ENCODE measurements around the gene NSD2. TPM values are rescaled to one million over a fixed set of nuclear protein-coding genes. Genes with fewer than 3 reads are reported as not detected.
A peak's percentile ranks its signal among the peaks of the same experiment; 100 is the strongest.
"Not testable (repeated sequence)": the region's sequence is repeated elsewhere in the genome, so short reads cannot be mapped to it uniquely, and the experiment has no call there.

The NSD2 gene
- total and polyA plus RNA-seq, 5 experiments from 2014 or later = 3.8 to 37.4 (median 5.4) TPM

DNA sequence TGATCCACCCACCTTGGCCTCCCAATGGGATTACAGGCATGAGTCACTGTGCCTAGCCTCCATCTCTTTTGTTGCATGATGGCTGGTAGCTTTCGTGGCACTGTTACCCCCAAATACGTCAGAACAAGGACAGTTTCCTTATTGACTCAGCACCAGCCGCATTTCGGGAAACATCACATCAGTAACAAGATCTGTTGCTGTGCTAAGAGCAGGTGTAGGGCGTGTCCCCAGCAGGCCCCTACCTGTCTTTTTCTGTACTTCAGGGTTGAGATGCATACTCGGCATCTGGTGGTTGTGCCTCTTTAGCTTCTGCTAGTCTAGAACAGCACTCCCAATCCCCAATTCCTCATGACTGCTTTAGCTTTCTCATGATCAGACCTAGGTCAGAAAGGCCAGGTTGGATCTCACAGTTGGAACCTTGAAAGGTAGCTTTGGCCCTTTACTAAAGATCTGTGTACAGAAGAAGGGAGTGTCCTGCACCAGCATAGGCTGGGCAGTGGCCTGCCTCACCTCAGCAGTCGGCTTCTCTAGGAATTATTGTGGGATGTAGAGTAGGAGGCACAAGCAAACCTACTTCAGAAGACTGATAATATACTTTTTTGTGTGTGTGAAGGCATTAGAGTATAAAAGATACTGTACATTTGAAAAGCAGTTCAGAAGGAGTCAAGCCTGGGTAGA, 36.8 kb downstream of the NSD2 start:
- H3K36me3 Mint-ChIP-seq = peaks cover 0 to 64% (median 16%) of the 10 kb centered on the region in 3 donors
- ATAC-seq (no peak), DNase-seq (no peak)
- no peak overlapping the region for H3K4me3 Mint-ChIP-seq
- peaks cover 7 to 14% (median 9%) of the 10 kb centered on the region in 4 donors for H3K4me1 Mint-ChIP-seq
- POLR2A ChIA-PET = interaction anchor here (0.6 kb wide), 1 partner anchor 15 kb away, joined by 3 read pairs; no protein-coding TSS in a partner anchor
- no peaks in the 10 kb centered on the region for H3K27me3 Mint-ChIP-seq
- no peaks in the 10 kb centered on the region for H3K9me3 Mint-ChIP-seq
- peak overlapping the region in 1 of 10 donors; percentile 47 for H3K27ac Mint-ChIP-seq

DNA sequence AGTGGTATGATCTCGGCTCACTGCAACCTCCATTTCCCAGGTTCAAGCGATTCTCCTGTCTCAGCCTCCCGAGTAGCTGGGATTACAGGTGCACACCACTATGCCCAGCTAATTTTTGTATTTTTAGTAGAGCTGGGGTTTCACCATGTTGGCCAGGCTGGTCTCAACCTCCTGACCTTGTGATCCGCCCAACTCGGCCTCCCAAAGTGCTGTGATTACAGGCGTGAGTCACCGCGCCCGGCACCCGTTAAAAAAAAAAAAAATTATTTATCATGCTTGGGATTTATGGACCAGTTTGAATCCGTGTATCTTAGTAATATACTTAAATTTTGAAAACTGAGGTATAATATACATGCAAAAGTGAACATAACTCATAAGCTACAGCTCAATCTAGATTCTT, 38.5 kb downstream of the NSD2 start:
- H3K9me3 Mint-ChIP-seq, ATAC-seq, H3K27ac Mint-ChIP-seq, H3K4me3 Mint-ChIP-seq, DNase-seq, H3K27me3 Mint-ChIP-seq: not testable (repeated sequence)
- POLR2A ChIA-PET = interaction anchor here (0.7 to 1.1 kb wide), 2 partner anchors 9 to 84 kb away, joined by 3 read pairs; no protein-coding TSS in a partner anchor
- H3K36me3 Mint-ChIP-seq = peaks cover 0 to 61% (median 15%) of the 10 kb centered on the region in 3 donors
- H3K4me1 Mint-ChIP-seq = peaks cover 8 to 14% (median 9%) of the 10 kb centered on the region in 4 donors

DNA sequence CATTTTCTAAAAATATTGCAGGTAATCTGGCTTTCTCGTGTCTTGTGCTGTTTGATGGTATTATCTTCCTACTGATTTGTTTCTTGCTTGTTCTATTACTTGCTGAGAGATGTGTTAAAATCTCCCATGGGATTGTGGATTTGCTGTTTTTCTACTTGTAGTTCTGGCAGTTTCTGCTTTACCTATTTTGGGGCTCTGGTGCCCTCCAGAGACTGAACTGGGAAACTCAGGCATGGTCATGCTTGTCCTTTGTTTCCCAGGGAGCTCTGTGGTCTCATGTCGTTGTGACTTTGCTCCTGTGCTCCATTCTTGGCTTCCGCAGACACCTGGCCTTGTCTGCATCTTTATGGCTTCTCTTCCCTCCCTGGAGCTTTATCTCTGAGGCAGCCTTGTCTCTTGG, 39.5 kb downstream of the NSD2 start:
- Mint-ChIP-seq H3K36me3 (peaks cover 0 to 57% (median 12%) of the 10 kb centered on the region in 3 donors), H3K4me3 (no peak overlapping the region), H3K9me3 (no peaks in the 10 kb centered on the region), H3K27me3 (no peaks in the 10 kb centered on the region), H3K4me1 (peaks cover 8 to 14% (median 9%) of the 10 kb centered on the region in 4 donors), H3K27ac (no peak overlapping the region)
- DNase-seq (no peak), ATAC-seq (no peak)
- POLR2A ChIA-PET = interaction anchor here (1.1 kb wide), 1 partner anchor 10 kb away, joined by 3 read pairs; no protein-coding TSS in a partner anchor

DNA sequence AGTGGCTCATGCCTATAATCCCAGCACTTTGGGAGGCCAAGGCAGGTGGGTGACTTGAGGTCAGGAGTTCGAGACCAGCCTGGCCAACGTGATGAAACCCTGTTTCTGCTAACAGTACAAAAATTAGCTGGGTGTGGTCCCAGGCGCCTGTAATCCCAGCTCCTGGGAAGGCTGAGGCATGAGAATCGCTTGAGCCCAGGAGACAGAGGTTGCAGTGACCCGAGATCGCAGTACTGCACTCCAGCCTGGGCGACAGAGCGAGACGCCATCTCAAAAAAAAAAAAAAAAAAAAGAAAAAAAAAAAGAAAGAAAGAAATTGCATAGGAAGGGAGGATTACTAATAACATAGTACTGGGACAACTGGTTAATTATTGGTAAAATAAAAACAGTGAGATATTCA, 40.1 kb downstream of the NSD2 start:
- Mint-ChIP-seq H3K36me3 (peaks cover 0 to 57% (median 8%) of the 10 kb centered on the region in 3 donors), H3K4me1 (peaks cover 6 to 14% (median 11%) of the 10 kb centered on the region in 4 donors)
- H3K27me3 Mint-ChIP-seq, H3K9me3 Mint-ChIP-seq, H3K4me3 Mint-ChIP-seq, POLR2A ChIA-PET, H3K27ac Mint-ChIP-seq, DNase-seq, ATAC-seq: not testable (repeated sequence)

DNA sequence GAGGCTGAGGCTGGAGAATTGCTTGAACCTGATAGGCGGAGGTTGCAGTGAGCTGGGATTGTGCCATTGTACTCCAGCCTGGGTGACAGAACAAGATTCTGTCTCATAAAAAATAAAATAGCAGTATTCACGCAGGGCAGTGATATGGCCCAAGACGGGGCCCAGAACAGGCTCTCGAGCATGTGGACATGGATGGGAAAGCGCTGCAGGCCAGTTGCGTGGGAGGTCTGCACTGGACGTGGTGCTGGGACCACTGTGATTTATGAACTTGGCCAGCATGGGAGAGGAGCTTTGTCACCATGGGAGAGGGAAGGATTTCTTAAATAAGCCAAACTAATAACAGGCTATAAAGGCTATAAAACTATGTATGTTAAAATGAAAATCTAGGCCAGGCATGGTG, 51.6 kb downstream of the NSD2 start:
- H3K9me3 Mint-ChIP-seq = no peaks in the 10 kb centered on the region
- no peaks in the 10 kb centered on the region for H3K27me3 Mint-ChIP-seq
- ATAC-seq (no peak), DNase-seq (no peak)
- H3K27ac Mint-ChIP-seq = no peak overlapping the region
- peaks cover 0 to 51% (median 16%) of the 10 kb centered on the region in 3 donors for H3K36me3 Mint-ChIP-seq
- H3K4me1 Mint-ChIP-seq = no peaks in the 10 kb centered on the region
- no peak overlapping the region for H3K4me3 Mint-ChIP-seq
- POLR2A ChIA-PET = no interaction called here

DNA sequence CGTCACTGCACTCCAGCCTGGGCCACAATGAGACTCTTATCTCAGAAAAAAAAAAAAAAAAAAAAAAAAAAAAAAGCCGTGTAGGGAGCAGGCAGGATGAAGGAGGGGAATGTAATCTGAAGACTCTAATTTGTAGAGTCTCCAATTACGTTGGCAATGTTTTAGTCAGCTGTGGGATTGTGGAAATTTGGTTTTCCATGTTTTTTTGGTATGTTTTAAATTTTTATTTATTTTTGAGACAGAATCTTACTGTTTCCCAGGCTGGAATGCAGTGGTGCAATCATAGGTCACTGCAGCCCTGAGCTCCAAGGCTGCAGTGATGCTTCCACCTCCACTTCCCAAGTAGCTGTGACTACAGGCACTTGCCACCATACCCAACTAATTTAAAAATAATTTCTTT, 56.5 kb downstream of the NSD2 start:
- H3K27me3 Mint-ChIP-seq = no peaks in the 10 kb centered on the region
- no peak overlapping the region for H3K27ac Mint-ChIP-seq
- peaks cover 0 to 5% (median 1%) of the 10 kb centered on the region in 4 donors for H3K4me1 Mint-ChIP-seq
- no peak overlapping the region for H3K4me3 Mint-ChIP-seq
- DNase-seq = no peak
- ATAC-seq = no peak
- H3K36me3 Mint-ChIP-seq = peaks cover 0 to 44% (median 13%) of the 10 kb centered on the region in 3 donors
- POLR2A ChIA-PET = interaction anchor here (0.7 kb wide), 1 partner anchor 386 kb away, joined by 3 read pairs; no protein-coding TSS in a partner anchor
- no peaks in the 10 kb centered on the region for H3K9me3 Mint-ChIP-seq

DNA sequence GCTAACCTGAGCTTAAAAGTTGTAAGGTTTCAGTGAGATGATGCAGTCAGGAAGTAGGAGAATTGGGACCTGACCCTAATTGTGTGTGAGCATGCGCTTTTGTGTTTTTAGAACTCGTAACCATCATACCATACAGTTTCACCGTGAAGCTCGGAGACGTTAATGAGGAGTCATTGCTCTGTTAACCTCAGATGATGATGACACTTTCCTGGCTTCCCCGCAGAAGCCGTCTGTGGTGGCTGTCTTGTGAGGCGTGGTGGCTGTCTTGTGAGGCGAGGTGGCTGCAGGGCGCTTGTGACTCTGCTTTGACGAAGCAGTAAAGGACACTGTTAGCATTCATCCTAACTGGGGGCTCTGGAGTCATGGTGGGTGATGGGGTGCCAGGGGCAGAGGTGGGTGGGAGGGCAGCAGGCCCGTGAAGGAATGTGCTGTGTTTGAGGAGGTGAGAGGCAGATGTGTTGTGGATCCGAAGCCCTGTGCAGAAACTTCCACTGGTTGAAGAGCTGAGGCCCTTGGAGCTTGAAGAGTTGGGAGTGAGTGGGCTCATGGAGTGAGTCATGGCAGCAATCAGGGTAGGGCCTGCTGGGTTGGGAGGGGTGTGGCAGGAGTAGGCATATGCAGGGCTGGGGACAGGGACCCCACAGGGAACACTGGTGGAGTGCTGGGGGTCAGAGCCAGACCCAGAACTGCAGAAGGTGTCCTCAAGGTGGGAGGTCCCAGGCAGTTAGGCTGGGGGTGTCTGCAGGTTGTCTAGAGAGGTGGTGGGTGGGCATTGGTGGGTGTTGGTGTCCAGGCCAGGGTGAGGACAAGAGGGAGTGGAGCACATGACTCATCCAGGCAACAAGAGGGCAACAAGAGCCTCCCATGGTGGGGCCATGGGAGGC, 57.4 kb downstream of the NSD2 start:
- Mint-ChIP-seq H3K4me3 (no peak overlapping the region), H3K27ac (peak overlapping the region in 1 of 10 donors; percentile 85), H3K27me3 (no peaks in the 10 kb centered on the region), H3K9me3 (no peaks in the 10 kb centered on the region), H3K4me1 (peaks cover 0 to 5% (median 1%) of the 10 kb centered on the region in 4 donors), H3K36me3 (peaks cover 0 to 35% (median 8%) of the 10 kb centered on the region in 3 donors)
- DNase-seq (no peak), ATAC-seq (no peak)
- POLR2A ChIA-PET = no interaction called here

DNA sequence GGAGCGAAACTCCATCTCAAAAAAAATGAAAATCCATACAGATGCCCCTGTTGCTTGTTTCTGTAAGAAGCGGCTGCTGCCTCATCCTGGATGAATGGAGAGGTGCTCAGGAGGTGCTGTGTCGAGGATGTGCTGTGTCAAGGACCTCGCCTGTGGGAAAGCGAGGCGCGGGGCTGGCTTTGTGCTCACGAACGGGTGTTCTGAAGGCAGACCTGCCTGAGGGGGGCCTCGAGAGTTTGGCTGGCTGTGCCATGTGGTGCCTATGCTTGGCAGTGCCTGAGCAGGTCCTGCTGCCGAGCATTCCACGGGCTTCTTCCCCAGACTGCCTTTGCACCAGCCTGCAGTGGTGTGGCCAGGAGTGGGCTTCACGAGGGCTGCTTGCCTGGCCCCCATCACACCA, 61.5 kb downstream of the NSD2 start:
- POLR2A ChIA-PET = no interaction called here
- H3K4me1 Mint-ChIP-seq = peaks cover 0 to 5% (median 1%) of the 10 kb centered on the region in 4 donors
- H3K36me3 Mint-ChIP-seq = peaks cover 0 to 50% (median 8%) of the 10 kb centered on the region in 3 donors
- no peaks in the 10 kb centered on the region for H3K9me3 Mint-ChIP-seq
- no peaks in the 10 kb centered on the region for H3K27me3 Mint-ChIP-seq
- H3K27ac Mint-ChIP-seq = no peak overlapping the region
- no peak overlapping the region for H3K4me3 Mint-ChIP-seq
- no peak for DNase-seq
- no peak for ATAC-seq

DNA sequence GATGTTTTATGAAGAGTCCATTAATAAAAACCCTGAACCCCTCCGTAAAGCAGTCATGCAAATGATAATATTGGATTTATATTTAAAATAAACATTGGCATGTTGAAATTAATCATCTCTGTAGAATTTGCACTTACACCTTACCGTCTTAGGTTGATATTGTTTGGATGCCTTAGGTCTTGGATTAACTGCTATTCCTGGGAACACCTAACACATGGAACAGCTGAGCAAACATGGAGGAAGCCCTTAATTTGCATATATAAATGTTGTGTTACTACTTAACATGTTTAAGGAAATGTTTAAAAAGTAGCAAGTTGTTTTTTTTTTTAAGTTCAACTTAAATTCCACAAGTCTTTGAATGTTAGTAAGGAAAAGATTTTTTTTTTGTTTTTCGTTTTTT, 62.5 kb downstream of the NSD2 start:
- peaks cover 0 to 2% (median 0%) of the 10 kb centered on the region in 4 donors for H3K4me1 Mint-ChIP-seq
- H3K27me3 Mint-ChIP-seq = no peaks in the 10 kb centered on the region
- DNase-seq = no peak
- no peak overlapping the region for H3K27ac Mint-ChIP-seq
- no peak overlapping the region for H3K4me3 Mint-ChIP-seq
- H3K36me3 Mint-ChIP-seq = peaks cover 0 to 48% (median 8%) of the 10 kb centered on the region in 3 donors
- POLR2A ChIA-PET = no interaction called here
- no peak for ATAC-seq
- no peaks in the 10 kb centered on the region for H3K9me3 Mint-ChIP-seq

DNA sequence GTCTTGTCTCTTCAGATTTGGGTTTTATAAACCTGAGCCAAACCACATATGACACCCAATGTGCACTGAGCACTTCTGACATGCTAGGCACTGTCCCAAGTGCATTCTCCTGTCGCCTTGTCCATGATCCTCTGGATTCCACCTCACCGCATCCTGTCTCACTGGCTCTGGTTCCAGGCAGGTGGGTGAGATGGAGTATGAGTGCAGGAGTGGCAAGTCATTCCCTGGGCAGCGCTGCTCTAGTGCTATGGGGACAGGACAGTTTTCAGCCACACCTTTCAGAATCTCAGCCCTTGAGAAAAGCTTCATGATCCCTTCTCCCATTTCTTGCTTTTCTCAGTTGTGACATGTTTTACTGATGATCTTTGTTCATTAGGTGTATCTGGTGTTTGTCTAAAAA, 66.4 kb downstream of the NSD2 start:
- POLR2A ChIA-PET = no interaction called here
- H3K36me3 Mint-ChIP-seq = peaks cover 0 to 55% (median 9%) of the 10 kb centered on the region in 3 donors
- H3K9me3 Mint-ChIP-seq = no peaks in the 10 kb centered on the region
- ATAC-seq (no peak), DNase-seq (no peak)
- no peaks in the 10 kb centered on the region for H3K4me1 Mint-ChIP-seq
- no peaks in the 10 kb centered on the region for H3K27me3 Mint-ChIP-seq
- H3K27ac Mint-ChIP-seq = peak overlapping the region in 1 of 10 donors; percentile 33
- no peak overlapping the region for H3K4me3 Mint-ChIP-seq

DNA sequence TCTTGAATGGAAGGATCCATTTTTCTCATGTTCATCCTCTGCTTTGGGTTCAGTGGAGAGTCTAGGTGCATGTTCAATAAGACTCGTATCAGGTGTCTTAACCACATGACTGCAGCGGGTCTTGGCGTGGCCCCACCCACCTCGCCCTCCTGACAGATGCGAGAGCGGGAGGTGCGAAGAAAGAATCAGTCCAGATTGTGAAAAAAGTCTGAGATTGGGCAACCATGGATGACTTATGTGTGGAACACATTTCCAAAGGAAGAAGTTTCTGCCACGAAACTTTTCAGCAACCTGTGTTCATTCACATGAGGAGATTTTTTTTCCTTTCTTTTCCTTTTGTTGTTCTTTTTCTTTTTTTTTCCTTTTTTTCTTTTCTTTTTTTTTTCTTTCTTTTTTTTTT, 66.8 kb downstream of the NSD2 start:
- DNase-seq (no peak), ATAC-seq (no peak)
- H3K9me3 Mint-ChIP-seq = no peaks in the 10 kb centered on the region
- no peaks in the 10 kb centered on the region for H3K4me1 Mint-ChIP-seq
- POLR2A ChIA-PET = no interaction called here
- no peaks in the 10 kb centered on the region for H3K27me3 Mint-ChIP-seq
- H3K36me3 Mint-ChIP-seq = peaks cover 0 to 55% (median 9%) of the 10 kb centered on the region in 3 donors
- no peak overlapping the region for H3K4me3 Mint-ChIP-seq
- no peak overlapping the region for H3K27ac Mint-ChIP-seq

DNA sequence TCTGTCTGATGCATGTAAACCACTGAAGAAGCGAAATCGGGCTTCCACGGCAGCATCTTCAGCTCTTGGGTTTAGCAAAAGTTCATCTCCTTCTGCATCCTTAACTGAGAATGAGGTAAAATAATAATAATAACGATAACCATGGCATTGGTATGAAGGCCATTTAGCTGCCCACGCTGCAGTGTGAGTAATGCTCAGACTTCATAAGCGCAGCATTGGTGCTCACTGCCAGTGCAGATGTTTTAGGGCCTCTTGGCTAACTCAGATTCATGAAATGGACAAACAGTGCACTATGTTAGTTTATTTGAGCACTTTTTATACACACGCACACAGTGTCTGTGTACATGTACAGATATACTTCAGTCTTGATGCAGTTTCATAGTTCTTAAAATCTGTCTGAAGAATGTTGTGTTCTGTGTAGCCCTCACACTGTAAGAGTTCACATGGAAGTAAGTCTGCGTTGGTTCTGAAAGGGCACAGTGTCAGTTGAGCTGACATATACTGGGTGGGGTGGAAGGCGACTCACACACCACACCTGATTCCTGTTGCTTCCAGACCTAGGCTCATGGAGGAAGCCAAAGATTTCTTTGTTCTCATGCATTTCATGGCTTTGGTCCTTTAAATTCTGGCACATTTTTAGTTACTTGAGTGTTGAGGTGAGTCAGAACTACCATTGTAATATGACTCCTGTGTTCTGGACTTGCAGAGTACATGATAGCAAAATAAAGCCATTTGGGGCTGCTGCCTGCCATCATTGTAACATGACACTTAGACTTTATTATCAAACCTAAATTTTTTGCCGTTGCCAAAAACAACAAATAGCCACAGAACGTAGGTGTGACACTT, 68.7 kb downstream of the NSD2 start:
- Mint-ChIP-seq H3K4me3 (no peak overlapping the region), H3K4me1 (no peaks in the 10 kb centered on the region), H3K9me3 (no peaks in the 10 kb centered on the region), H3K27ac (peak overlapping the region in 1 of 10 donors; percentile 15), H3K36me3 (peaks cover 0 to 52% (median 9%) of the 10 kb centered on the region in 3 donors), H3K27me3 (no peaks in the 10 kb centered on the region)
- ATAC-seq = no peak
- DNase-seq = no peak
- POLR2A ChIA-PET = no interaction called here
